Astrocyte of the hippocampus (primary cell): ENCODE data around the gene PLAGL2.
"Not testable (repeated sequence)": the region's sequence is repeated elsewhere in the genome, so short reads cannot be mapped to it uniquely, and the experiment has no call there.

ENCODE experiments used
- DNase-seq: peaks from one replicate; pipeline ENCODE4 v3.0.0; 2011; ENCODE audit warnings: low read depth, low spot score

Gene PLAGL2

GRCh38 chr20:32183947-32184635 lies 23.5 kb downstream of the PLAGL2 start:
- no peak for DNase-seq

- no peak for DNase-seq
Measured at GRCh38 chr20:32181606-32182005, 25.9 kb downstream of the PLAGL2 start.

DNA sequence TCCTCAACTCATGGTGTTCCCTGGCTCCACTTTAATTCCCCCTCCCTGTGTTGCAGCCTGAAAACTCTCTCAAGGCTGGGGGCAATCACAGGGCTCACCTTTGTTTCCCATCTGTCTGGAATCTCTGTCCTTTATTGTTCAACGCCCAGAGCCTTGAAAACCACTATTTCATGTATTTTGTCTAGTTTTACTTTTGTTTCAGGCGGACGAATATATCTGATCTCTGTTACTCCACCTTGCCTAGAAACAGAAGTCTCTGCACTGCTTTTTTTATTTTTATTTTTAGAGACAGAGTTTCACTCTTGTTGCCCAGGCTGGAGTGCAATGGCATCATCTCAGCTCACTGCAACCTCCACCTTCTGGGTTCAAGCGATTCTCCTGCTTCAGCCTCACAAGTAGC lies 27.6 kb downstream of the PLAGL2 start:
- no peak for DNase-seq

DNA sequence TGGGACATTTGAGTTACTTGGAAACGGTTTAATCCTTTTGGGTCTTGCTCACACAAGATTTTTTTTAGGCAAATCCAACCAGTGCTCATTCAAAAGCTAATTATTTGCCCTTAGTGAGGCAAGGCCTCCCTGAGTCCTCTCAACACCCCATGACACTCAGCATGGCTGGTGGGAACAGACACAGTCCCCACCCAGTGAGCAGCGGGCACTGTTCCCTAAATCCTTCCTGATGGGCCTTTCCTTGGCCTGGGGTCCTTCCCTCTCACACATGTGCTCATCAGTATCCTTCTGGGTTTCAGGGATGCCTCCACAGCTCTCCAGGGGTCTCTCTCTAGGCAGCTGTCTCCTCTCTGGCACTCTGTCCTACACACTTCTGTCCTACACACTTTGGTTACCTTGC lies 28.0 kb downstream of the PLAGL2 start:
- no peak for DNase-seq

DNA sequence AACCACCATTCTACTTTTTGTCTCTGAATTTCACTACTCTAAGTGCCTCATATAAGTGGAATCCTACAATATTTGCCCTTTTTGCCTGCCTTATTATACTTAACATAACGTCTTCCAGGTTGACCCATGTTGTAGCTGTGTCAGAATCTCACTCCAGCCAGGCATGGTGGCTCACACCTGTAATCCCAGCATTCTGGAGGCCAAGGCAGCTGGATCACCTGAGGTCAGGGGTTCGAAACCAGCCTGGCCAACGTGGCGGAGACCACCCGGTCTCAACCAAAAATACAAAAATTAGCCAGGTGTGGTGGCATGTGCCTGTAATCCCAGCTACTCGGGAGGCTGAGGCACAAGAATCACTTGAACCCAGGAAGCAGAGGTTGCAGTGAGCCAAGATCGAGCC lies 29.8 kb downstream of the PLAGL2 start:
- not testable (repeated sequence) for DNase-seq

DNA sequence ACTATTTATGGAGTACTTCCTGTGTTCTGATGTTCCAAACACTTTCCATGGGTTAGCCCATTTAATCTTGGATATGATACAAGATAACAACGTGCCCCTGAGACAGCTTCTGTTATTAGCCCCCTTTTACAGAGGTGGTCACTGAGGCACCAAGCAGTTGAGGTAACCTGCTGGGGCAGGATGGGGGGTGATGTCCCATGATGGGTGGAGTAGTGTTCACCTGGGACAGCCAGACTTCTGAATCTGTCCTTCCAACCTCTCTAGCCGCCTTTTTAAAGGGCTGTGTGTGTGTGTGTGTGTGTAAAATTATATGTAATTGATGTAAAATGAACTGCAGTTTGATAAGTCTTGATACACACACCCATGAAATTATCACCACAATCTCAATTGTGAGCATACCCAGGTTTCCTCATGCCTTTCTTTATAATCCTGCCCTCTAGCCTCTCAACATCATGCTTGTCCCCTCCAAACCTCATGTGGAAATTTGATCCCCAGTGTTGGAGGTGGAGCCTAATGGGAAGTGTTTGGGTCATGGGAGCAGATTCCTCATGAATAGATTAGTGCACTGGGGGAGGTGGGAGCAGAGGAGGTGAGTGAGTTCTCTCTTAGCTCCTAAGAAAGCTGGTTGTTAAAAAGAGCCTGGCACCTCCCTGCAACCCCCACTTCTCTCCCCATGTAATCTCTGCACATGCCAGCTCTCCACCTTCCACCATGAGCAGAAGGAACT lies 39.2 kb downstream of the PLAGL2 start:
- peak; percentile 43 for DNase-seq

DNA sequence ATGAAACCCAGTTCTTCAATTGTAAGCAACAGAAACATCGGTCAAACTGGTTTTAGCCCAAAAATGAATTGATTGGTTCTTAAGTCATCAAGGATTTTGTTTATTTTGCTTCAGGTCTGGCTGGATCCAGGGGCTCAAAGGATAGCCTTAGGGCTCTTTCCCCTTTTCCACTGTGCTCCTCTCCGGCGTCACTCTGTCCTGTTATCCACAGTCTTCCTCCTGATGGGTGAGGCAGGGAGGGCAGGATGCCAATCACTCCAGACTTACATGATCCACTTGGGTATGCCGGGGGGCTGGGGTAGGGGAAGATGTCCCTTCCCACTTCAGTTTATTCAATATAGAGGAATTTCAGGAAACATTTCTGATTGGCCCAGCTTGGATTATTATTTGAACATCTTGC lies 40.0 kb downstream of the PLAGL2 start:
- no peak for DNase-seq

DNA sequence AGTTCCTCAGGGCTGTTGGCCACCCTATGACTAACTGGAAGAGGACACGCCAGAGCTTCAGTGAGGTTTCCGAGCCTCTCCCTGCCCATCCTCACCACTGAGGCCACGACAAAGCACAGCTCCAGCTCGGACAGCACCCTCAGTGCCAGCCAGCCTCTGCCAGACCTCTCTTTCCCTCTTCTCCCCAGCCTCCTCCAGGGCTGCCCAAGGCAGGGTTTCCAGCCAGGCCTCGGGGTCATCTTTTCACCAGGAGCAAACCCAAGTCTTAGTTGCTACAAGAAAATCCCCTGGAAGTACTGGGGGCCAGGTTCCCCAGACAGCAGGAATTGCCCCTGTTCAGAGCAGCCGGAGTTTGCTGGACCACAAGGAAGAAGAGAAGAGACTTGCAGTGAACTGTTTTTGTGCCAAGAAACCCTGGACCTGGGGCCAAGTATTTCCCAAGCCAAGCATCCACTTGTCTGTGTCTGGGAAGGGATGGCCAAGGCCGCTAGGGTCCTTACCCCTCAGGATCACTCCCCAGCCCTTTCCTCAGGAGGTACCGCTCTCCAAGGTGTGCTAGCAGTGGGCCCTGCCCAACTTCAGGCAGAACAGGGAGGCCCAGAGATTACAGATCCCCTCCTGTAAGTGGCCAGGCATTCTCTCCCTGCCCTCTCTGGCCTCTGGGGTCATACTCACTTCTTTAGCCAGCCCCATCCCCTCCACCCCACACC lies 41.6 kb downstream of the PLAGL2 start:
- no peak for DNase-seq

GRCh38 chr20:32164984-32165735 lies 42.4 kb downstream of the PLAGL2 start:
- DNase-seq: no peak

GRCh38 chr20:32163951-32164350 lies 43.6 kb downstream of the PLAGL2 start:
- DNase-seq: no peak

DNA sequence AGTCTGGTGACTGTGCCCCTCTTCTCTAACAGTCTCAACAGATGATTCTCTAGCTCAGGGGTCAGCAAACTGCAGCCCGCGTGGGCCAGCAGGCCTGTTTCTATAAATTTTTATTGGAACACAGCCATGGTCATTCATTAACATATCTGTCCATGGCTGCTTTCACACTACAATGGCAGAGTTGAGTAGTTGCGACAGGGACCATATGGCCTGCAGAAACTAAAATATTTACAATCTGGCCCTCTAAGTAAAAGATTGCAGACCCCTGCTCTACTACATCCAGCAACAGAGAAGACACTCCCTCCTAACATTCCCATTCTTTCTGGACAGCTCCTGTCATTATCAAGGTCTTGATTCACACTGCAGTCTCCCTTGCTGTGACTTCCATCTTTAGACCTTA lies 45.2 kb downstream of the PLAGL2 start:
- DNase-seq: no peak

DNA sequence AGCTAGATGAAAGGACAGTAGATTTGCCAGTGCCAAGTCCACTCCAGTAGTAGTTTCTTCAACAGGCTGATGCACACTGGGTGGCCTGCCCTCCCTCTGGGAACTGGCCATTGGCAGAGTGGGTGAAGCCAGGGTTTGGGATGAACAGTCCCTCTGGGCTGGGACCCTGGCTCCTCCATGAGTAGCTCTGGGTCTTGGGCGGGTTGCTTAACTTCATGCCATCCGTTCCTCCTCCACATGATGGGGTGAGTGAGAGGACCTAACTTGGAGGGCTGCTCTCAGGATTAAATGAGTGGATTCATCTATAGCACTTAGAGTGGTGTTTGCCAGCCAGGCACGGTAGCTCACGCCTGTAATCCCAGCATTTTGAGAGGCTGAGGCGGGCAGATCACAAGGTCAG lies 47.2 kb downstream of the PLAGL2 start:
- no peak for DNase-seq

DNA sequence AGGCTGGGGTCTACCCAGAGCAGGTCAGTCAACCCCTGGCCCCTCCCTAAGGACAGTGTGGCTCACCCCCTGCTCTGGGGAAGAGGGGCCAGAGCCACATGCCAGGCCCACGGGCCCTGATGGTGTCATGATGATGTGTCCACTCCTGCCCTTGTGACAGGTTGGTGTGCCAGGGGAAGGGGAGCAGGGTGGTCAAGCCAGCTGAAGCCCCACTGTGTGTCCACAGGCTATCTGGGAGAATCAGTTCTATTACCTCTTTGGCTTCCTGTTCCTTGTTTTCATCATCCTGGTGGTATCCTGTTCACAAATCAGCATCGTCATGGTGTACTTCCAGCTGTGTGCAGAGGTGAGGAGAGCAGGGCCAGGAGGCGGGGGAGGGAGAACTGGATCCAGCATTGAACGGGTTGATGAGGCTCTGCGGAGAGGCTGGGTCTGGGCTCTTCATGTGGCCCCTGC lies 47.7 kb downstream of the PLAGL2 start:
- DNase-seq: no peak

- no peak for DNase-seq
Measured at GRCh38 chr20:32158943-32159660, 48.4 kb downstream of the PLAGL2 start.

DNA sequence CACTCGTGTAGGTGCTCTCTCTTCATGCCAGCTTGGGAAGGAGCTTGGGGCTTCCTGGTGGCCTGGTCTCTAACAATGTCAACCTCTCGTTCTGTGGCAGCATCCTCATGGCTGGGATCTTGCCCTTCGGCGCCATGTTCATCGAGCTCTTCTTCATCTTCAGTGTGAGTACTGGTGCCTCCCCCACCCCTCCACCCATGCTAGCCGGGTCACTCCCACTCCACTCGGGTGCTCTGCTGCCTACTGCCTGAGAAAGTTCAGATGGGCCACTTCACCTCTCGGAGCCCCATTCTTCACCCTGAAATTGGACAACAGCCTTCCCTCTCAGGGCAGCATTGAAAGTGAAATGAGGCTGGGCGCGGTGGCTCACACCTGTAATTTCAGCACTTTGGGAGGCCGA lies 49.2 kb downstream of the PLAGL2 start:
- DNase-seq: no peak

GRCh38 chr20:32157611-32158010 lies 49.9 kb downstream of the PLAGL2 start:
- no peak for DNase-seq

GRCh38 chr20:32155017-32155981 lies 52.2 kb downstream of the PLAGL2 start:
- DNase-seq: peak; percentile 87

- no peak for DNase-seq
Measured at GRCh38 chr20:32153771-32154170, 53.8 kb downstream of the PLAGL2 start.

GRCh38 chr20:32153156-32153665 lies 54.3 kb downstream of the PLAGL2 start:
- DNase-seq: no peak
